Uterus (tissue), 2 donors: ENCODE results near the gene BECN2.

Experiments used
- POLR2A ChIP-seq, 2 donors: fragments of 450-650 bp; IDR thresholded peaks; one replicate each; pipeline ENCODE4 v1.6.1; 2016; ENCODE audit warnings: antibody characterized with exemption in 2 of 2, mild to moderate bottlenecking in 1 of 2, moderate library complexity in 1 of 2
- TF ChIP-seq, protein P1 (sequence below), 4 experiments: fragments of 200-600 bp in 2 of 4; fragments of 450-650 bp in 2 of 4; sonication (generic) in 2 of 4; IDR thresholded peaks; one replicate each; pipeline ENCODE4 v1.5.1; 2016 to 2019; ENCODE audit warnings: antibody characterized with exemption in 4 of 4, mild to moderate bottlenecking in 2 of 4, moderate library complexity in 1 of 4

DNA sequence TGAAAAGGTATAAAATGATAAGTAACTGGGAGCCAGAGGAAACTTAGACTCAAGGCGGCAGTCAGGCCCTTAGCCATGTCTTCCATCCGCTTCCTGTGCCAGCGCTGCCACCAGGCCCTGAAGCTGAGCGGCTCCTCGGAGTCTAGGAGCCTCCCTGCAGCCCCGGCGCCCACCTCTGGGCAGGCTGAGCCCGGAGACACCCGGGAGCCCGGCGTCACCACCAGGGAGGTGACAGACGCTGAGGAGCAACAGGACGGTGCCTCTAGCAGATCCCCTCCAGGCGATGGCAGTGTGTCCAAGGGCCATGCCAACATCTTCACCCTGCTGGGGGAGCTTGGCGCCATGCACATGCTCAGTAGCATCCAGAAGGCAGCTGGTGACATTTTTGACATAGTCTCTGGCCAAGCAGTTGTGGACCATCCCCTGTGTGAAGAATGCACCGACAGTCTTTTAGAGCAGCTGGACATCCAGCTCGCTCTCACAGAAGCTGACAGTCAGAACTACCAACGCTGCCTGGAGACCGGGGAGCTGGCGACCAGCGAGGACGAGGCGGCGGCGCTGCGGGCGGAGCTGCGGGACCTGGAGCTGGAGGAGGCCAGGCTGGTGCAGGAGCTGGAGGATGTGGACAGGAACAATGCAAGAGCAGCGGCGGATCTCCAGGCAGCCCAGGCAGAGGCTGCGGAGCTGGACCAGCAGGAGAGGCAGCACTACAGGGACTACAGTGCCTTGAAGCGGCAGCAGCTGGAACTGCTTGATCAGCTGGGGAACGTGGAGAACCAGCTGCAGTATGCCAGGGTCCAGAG is at the start of gene BECN2:
- TF ChIP-seq, protein P1, sequence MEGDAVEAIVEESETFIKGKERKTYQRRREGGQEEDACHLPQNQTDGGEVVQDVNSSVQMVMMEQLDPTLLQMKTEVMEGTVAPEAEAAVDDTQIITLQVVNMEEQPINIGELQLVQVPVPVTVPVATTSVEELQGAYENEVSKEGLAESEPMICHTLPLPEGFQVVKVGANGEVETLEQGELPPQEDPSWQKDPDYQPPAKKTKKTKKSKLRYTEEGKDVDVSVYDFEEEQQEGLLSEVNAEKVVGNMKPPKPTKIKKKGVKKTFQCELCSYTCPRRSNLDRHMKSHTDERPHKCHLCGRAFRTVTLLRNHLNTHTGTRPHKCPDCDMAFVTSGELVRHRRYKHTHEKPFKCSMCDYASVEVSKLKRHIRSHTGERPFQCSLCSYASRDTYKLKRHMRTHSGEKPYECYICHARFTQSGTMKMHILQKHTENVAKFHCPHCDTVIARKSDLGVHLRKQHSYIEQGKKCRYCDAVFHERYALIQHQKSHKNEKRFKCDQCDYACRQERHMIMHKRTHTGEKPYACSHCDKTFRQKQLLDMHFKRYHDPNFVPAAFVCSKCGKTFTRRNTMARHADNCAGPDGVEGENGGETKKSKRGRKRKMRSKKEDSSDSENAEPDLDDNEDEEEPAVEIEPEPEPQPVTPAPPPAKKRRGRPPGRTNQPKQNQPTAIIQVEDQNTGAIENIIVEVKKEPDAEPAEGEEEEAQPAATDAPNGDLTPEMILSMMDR (IDR thresholded peaks at IDR 0.05) = no peak
- no peak for TF ChIP-seq POLR2A (IDR thresholded peaks at IDR 0.05)
